ENCODE results near the gene ANKRD18B. TPM values are rescaled to one million over a fixed set of nuclear protein-coding genes. Genes with fewer than 3 reads are reported as not detected.
"Not testable (repeated sequence)": the region's sequence is repeated elsewhere in the genome, so short reads cannot be mapped to it uniquely, and the experiment has no call there.

Gene ANKRD18B
- total RNA-seq, 1 donor from 2014 or later = 0.13 TPM

GRCh38 chr9:33533958-33534357 is 9.9 kb downstream of the ANKRD18B start:
- not testable (repeated sequence) for DNase-seq (ENCODE audit: low read depth in 2 of 2)

DNA sequence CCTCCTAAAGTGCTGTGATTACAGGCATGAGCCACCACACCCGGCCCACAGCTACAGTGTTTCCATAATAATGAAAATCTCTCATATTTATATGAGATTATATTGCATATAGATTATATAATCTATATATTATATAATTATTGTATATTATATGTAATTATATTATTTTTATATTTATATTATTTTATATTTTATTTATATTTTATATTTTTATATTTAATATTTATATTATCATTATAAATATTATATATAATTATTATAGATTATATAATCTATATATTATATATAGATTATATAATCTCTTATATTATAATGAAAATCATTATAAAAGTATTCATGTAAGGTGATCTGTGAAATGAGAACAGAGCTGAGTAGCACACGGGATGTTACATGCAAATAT is 11.5 kb downstream of the ANKRD18B start:
- no peak for DNase-seq (ENCODE audit: low read depth in 2 of 2)

- DNase-seq (ENCODE audit: low read depth in 2 of 2) = not testable (repeated sequence)
Observed at GRCh38 chr9:33543463-33543862, 19.4 kb downstream of the ANKRD18B start.

DNA sequence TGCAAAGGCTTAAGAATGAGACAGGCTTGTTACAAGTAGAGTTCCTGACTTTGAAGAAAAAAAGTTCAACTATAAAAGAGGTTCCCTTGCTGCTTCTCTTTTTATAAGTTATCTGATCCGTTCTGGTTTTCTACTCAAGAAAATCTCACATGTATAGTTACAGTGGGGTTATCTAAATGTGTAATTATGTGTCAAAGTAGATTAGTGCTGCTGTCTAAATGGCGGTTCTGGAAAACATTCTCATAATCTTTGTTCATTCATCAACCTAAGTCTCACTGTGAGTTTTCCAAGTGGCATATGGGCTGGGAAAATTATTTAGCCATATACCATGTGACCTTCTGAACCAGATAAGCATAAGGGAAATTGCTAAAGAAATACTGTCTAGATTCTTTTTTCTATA is 21.7 kb downstream of the ANKRD18B start:
- DNase-seq (ENCODE audit: low read depth in 2 of 2) = not testable (repeated sequence)

GRCh38 chr9:33548816-33549215 is 24.8 kb downstream of the ANKRD18B start:
- DNase-seq (ENCODE audit: low read depth in 2 of 2) = peak in 1 of 2 donors; percentile 19

GRCh38 chr9:33549418-33549817 is 25.4 kb downstream of the ANKRD18B start:
- not testable (repeated sequence) for DNase-seq (ENCODE audit: low read depth in 2 of 2)

GRCh38 chr9:33551183-33551582 is 27.1 kb downstream of the ANKRD18B start:
- DNase-seq (ENCODE audit: low read depth in 2 of 2) = not testable (repeated sequence)

- DNase-seq (ENCODE audit: low read depth in 2 of 2) = peak in 1 of 2 donors; percentile 39
Observed at GRCh38 chr9:33552315-33552725, 28.3 kb downstream of the ANKRD18B start.

DNA sequence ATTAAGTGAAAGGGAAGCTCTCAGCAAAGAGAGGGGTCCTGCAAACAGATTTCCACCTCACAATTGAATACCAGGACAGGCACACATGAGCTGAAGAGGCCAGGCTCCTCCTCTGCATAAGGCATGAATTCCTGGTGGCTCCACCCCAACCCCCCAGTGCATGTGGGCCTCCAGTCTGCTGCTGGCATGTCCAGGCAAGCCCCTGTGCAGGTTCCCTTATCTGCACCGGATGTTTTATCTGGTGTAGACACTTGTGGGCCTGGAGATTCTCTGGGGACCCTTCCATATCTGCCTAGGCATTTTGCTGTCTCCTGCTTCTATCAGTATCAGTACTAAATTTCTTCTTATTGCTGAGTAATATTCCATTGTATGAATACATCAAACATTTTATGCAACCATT is 36.2 kb downstream of the ANKRD18B start:
- DNase-seq (ENCODE audit: low read depth in 2 of 2) = peak in 1 of 2 donors; percentile 12

DNA sequence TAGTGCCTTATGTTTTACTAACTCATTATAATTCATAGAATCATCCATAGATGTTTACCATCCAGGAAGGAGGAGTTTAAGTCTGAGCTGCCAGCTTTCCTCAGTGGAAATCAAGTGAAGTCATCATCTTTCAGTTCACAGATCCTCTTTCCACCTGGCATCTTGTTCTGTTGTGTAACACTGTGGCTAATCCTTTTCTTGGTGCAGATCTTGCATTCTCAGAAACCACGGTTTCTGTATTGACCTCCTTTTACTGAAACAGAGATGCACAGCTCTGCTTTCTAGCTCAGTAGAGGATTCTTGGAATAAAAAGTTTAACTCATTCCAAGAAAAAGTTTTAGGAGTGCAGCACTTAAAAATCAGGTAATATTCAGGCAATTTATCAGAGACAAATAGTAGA is 38.1 kb downstream of the ANKRD18B start:
- not testable (repeated sequence) for DNase-seq (ENCODE audit: low read depth in 2 of 2)

DNA sequence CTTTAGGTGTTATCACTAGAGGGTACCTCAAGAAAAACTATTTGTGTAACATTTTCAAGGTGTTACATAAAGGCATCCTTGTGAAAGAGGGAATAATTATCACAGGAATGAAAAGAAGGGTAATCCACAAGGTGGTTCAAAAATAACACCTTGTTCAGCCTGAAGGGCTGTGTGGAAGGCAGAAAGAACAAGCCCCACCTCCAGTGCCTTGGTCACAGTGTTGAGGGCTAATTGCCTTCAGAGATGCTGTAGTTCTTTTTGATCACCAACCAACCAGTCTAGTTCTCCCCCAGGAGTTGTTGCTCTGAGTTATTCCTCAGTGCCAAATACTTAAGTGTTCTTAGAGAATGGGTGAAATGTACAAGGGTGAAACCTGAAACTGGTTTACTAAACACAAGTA is 43.7 kb downstream of the ANKRD18B start:
- not testable (repeated sequence) for DNase-seq (ENCODE audit: low read depth in 2 of 2)

- not testable (repeated sequence) for DNase-seq (ENCODE audit: low read depth in 2 of 2)
Observed at GRCh38 chr9:33577786-33578185, 53.7 kb downstream of the ANKRD18B start.

GRCh38 chr9:33579996-33580395 is 55.9 kb downstream of the ANKRD18B start:
- DNase-seq (ENCODE audit: low read depth in 2 of 2) = not testable (repeated sequence)

- peak in 1 of 2 donors; percentile 13 for DNase-seq (ENCODE audit: low read depth in 2 of 2)
Observed at GRCh38 chr9:33582686-33583085, 58.6 kb downstream of the ANKRD18B start.

- DNase-seq (ENCODE audit: low read depth in 2 of 2) = not testable (repeated sequence)
Observed at GRCh38 chr9:33586128-33586527, 62.1 kb downstream of the ANKRD18B start.

DNA sequence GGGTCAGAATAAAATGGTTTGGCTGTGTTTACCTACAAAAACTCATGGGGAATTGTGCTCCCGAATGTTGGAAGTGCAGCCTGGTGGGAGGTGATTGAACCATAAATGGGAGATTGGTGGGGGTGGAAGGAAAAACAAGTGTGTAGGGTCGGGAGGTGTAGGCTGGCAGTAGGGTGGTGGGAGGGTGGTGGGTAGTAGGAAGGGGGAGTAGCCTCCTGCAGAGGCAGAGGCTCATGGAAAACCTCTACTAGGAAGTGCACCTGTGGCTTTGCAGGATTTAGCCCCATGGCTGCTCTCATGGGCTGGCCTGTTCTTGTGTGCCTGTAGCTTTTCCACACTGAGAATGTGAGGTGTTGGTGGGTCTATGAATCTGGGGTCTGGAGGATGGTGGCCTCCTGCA is 63.7 kb downstream of the ANKRD18B start:
- not testable (repeated sequence) for DNase-seq (ENCODE audit: low read depth in 2 of 2)

DNA sequence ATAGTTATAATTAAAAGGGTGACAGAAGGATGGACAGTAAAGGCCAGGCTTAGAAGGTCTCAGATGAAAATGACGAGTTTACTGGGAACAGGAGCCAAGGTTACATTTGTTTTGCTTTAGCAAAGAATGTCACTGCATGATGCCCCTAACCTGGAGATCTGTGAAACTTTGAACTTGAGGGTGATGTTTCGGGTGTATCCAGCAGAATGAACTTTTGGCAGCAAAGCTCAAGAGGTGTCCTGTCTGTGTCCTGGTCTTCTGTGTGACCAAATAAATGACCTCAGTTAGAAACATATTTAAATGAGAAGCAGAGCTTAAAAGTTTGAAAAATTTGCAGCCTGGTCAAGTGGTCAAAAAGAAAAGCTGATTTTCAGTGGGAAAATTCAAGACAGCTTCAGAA is 64.8 kb downstream of the ANKRD18B start:
- DNase-seq (ENCODE audit: low read depth in 2 of 2) = not testable (repeated sequence)

GRCh38 chr9:33590857-33591256 is 66.8 kb downstream of the ANKRD18B start:
- not testable (repeated sequence) for DNase-seq (ENCODE audit: low read depth in 2 of 2)

DNA sequence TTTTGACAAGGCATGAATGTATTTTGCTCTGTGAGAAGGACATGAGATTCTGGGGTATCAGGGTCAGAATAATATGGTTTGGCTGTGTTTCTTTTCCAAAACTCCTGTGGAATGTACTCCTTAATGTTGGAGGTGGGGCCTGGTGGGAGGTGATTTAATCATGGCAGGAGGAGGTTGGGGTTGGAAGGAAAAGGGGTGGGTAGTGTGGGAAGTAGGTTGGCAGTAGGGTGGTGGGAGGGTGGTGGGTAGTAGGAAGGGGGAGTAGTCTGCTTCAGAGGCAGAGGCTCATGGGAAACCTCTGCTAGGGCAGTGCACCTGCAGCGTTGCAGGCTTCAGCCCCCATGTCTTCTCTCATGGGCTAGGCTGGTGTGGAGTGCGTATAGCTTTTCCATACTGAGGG is 72.9 kb downstream of the ANKRD18B start:
- DNase-seq (ENCODE audit: low read depth in 2 of 2) = not testable (repeated sequence)

GRCh38 chr9:33597386-33597785 is 73.3 kb downstream of the ANKRD18B start:
- DNase-seq (ENCODE audit: low read depth in 2 of 2) = not testable (repeated sequence)

GRCh38 chr9:33598796-33599379 is 74.8 kb downstream of the ANKRD18B start:
- not testable (repeated sequence) for DNase-seq (ENCODE audit: low read depth in 2 of 2)

GRCh38 chr9:33600911-33601310 is 76.9 kb downstream of the ANKRD18B start:
- not testable (repeated sequence) for DNase-seq (ENCODE audit: low read depth in 2 of 2)

- peak in 1 of 2 donors; percentile 27 for DNase-seq (ENCODE audit: low read depth in 2 of 2)
Observed at GRCh38 chr9:33604249-33604648, 80.2 kb downstream of the ANKRD18B start.

DNA sequence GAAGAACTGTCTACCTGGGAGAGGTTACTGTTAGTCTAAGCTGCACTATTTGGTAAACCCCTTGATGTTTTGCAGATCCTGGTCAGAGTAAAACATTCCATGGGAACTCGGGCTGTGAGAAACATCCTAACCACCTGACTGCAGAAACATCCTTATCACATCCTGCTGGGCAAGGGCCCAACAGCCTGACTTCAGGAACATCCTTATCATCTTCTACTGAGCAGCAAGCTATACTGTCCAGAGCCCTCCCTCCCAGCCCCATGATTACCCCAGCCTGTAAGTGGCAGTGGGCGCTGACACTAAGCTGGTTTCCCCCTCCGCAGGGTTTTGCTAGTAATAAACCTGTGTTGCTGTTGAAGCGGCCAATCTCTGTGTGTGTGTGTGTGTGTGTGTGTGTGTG is 80.9 kb downstream of the ANKRD18B start:
- peak in 1 of 2 donors; percentile 35 for DNase-seq (ENCODE audit: low read depth in 2 of 2)

All from dermis microvascular lymphatic vessel endothelial cell (primary cell).